ENCODE measurements around the gene OTOGL.

DNA sequence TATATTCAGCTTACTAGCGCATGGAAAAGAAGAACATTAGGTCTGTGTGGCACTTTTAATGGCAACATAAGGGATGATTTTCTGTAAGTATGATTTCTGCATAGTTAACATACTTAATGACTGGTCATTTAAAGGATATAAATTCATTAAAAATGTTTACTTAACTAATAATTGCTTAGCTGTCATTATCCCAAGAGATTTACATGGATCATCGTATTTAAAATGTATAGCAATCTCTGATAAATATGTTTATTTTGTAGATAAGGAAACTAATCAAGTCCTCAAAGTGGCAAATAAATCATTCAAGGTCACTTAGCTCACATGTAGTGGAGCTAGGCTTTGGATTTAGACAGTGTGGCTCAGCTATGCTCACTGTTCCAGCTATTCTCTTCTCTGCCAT is 158.6 kb downstream of the OTOGL start:
- TF ChIP-seq POLR2AphosphoS5 (IDR thresholded peaks at IDR 0.05; ENCODE audit: low read depth, low read length): no peak
- TF ChIP-seq, protein P1, sequence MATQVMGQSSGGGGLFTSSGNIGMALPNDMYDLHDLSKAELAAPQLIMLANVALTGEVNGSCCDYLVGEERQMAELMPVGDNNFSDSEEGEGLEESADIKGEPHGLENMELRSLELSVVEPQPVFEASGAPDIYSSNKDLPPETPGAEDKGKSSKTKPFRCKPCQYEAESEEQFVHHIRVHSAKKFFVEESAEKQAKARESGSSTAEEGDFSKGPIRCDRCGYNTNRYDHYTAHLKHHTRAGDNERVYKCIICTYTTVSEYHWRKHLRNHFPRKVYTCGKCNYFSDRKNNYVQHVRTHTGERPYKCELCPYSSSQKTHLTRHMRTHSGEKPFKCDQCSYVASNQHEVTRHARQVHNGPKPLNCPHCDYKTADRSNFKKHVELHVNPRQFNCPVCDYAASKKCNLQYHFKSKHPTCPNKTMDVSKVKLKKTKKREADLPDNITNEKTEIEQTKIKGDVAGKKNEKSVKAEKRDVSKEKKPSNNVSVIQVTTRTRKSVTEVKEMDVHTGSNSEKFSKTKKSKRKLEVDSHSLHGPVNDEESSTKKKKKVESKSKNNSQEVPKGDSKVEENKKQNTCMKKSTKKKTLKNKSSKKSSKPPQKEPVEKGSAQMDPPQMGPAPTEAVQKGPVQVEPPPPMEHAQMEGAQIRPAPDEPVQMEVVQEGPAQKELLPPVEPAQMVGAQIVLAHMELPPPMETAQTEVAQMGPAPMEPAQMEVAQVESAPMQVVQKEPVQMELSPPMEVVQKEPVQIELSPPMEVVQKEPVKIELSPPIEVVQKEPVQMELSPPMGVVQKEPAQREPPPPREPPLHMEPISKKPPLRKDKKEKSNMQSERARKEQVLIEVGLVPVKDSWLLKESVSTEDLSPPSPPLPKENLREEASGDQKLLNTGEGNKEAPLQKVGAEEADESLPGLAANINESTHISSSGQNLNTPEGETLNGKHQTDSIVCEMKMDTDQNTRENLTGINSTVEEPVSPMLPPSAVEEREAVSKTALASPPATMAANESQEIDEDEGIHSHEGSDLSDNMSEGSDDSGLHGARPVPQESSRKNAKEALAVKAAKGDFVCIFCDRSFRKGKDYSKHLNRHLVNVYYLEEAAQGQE (IDR thresholded peaks at IDR 0.05; ENCODE audit: insufficient read depth in 1 of 2, low read depth in 2 of 2, low read length in 2 of 2): no peak
